DND-41 (cell line): ENCODE measurements around the gene KIF18B.

Experiments used
- EZH2 ChIP-seq: IDR thresholded peaks from 3 replicates; pipeline ENCODE4 v1.6.1; 2012; ENCODE audit warnings: borderline replicate concordance, low read depth, mild to moderate bottlenecking, moderate library complexity, low read length, inconsistent platforms; ENCODE audit not compliant: severe bottlenecking
- TF ChIP-seq, protein P1 (sequence below): IDR thresholded peaks from 2 replicates; pipeline ENCODE4 v1.5.1; 2012; ENCODE audit warnings: borderline replicate concordance, low read length, moderate library complexity, mild to moderate bottlenecking; ENCODE audit not compliant: poor library complexity, severe bottlenecking; ENCODE audit errors: extremely low read depth

DNA sequence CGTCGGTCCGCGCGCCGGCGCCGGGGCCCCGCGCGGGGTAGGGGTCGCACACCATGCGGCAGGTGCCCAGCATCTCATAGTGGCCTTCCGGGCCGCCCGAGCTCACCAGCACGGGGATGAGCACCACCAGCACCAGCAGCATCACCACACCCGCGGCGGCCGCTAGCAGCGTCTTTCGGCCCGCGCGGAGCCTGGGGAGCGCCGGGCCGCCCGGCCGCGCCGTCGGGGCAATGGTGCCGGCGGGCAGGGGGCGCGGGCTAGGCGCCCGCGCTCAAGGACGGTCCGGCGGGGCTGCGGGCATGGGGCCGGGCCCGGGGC, 20.3 kb upstream of the KIF18B start:
- TF ChIP-seq, protein P1, sequence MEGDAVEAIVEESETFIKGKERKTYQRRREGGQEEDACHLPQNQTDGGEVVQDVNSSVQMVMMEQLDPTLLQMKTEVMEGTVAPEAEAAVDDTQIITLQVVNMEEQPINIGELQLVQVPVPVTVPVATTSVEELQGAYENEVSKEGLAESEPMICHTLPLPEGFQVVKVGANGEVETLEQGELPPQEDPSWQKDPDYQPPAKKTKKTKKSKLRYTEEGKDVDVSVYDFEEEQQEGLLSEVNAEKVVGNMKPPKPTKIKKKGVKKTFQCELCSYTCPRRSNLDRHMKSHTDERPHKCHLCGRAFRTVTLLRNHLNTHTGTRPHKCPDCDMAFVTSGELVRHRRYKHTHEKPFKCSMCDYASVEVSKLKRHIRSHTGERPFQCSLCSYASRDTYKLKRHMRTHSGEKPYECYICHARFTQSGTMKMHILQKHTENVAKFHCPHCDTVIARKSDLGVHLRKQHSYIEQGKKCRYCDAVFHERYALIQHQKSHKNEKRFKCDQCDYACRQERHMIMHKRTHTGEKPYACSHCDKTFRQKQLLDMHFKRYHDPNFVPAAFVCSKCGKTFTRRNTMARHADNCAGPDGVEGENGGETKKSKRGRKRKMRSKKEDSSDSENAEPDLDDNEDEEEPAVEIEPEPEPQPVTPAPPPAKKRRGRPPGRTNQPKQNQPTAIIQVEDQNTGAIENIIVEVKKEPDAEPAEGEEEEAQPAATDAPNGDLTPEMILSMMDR: no peak
- TF ChIP-seq EZH2: no peak
